Astrocyte (in vitro differentiated cells and primary cell): ENCODE results near the gene MYH13. TPM values are rescaled to one million over a fixed set of nuclear protein-coding genes. Genes with fewer than 3 reads are reported as not detected.

Experiments used
- DNase-seq: peaks from one replicate; pipeline ENCODE4 v3.0.0-alpha.2; 2010; ENCODE audit warnings: low read depth
- FAIRE-seq: peaks from 2 replicates; lab custom pipeline; 2011; peaks lifted over from hg19 to GRCh38; lab: Jason Lieb, UNC
- H2AFZ ChIP-seq: 2 replicates; pipeline ENCODE4 v1.6.0; 2012; ENCODE audit warnings: low read depth, low read length, inconsistent platforms
- H3K27ac ChIP-seq: 2 replicates; pipeline ENCODE4 v1.5.1; 2011; ENCODE audit warnings: low read depth, low read length, inconsistent platforms
- H3K27me3 ChIP-seq: 2 replicates; pipeline ENCODE4 v1.6.0; 2011; ENCODE audit warnings: low read length, inconsistent platforms; ENCODE audit not compliant: insufficient read depth
- H3K36me3 ChIP-seq: 2 replicates; pipeline ENCODE4 v1.5.1; 2011; ENCODE audit warnings: low read length, inconsistent platforms; ENCODE audit not compliant: insufficient read depth
- H3K4me1 ChIP-seq: 2 replicates; pipeline ENCODE4 v1.5.1; 2011; ENCODE audit warnings: low read length, inconsistent platforms; ENCODE audit not compliant: insufficient read depth
- H3K4me2 ChIP-seq: 2 replicates; pipeline ENCODE4 v1.6.0; 2012; ENCODE audit warnings: low read length, inconsistent platforms
- H3K4me3 ChIP-seq: 2 replicates; pipeline ENCODE4 v1.5.1; 2011; ENCODE audit warnings: low read depth, mild to moderate bottlenecking, low read length, inconsistent platforms; ENCODE audit not compliant: insufficient read depth
- H3K79me2 ChIP-seq: 2 replicates; pipeline ENCODE4 v1.6.0; 2012; ENCODE audit warnings: mild to moderate bottlenecking, low read length, inconsistent platforms; ENCODE audit not compliant: insufficient read depth
- H3K9ac ChIP-seq: 2 replicates; pipeline ENCODE4 v1.6.0; 2012; ENCODE audit warnings: mild to moderate bottlenecking, low read length, inconsistent platforms
- H3K9me3 ChIP-seq: 2 replicates; pipeline ENCODE4 v1.5.1; 2012; ENCODE audit warnings: low read depth, mild to moderate bottlenecking, low read length, inconsistent platforms; ENCODE audit not compliant: insufficient read depth
- H4K20me1 ChIP-seq: 2 replicates; pipeline ENCODE4 v1.6.0; 2012; ENCODE audit warnings: low read length, inconsistent platforms; ENCODE audit not compliant: insufficient read depth
- H3K27ac Mint-ChIP-seq: one replicate; pipeline ENCODE4 v1.8.0; 2021; ENCODE audit warnings: mild to moderate bottlenecking, mixed read lengths; ENCODE audit not compliant: unreplicated experiment
- H3K27me3 Mint-ChIP-seq: one replicate; pipeline ENCODE4 v1.8.0; 2021; ENCODE audit warnings: low read depth, mixed read lengths; ENCODE audit not compliant: unreplicated experiment
- H3K36me3 Mint-ChIP-seq: one replicate; pipeline ENCODE4 v1.8.0; 2021; ENCODE audit warnings: low read depth, mixed read lengths; ENCODE audit not compliant: unreplicated experiment
- H3K4me1 Mint-ChIP-seq: one replicate; pipeline ENCODE4 v1.8.0; 2021; ENCODE audit warnings: low read depth, mixed read lengths; ENCODE audit not compliant: unreplicated experiment
- H3K4me3 Mint-ChIP-seq: one replicate; pipeline ENCODE4 v1.8.0; 2021; ENCODE audit warnings: mild to moderate bottlenecking, moderate library complexity, mixed read lengths; ENCODE audit not compliant: unreplicated experiment
- H3K9me3 Mint-ChIP-seq: one replicate; pipeline ENCODE4 v1.8.0; 2021; ENCODE audit warnings: mild to moderate bottlenecking, mixed read lengths; ENCODE audit not compliant: unreplicated experiment
- CTCF ChIP-seq: IDR thresholded peaks from 2 replicates; pipeline ENCODE4 v1.5.1; 2011; ENCODE audit warnings: low read depth, mild to moderate bottlenecking, inconsistent platforms, low read length, moderate library complexity; ENCODE audit not compliant: insufficient read depth
- EZH2 ChIP-seq: IDR thresholded peaks from 2 replicates; pipeline ENCODE4 v1.6.1; 2012; ENCODE audit warnings: mild to moderate bottlenecking, low read length, inconsistent platforms; ENCODE audit not compliant: insufficient read depth
- total RNA-seq: library from RNA; stranded (reverse); gene quantifications from 2 replicates; pipeline ENCODE4 v1.2.1, GENCODE V29; 2021

The MYH13 gene
- total RNA-seq, 1 donor from 2014 or later: not detected

- Mint-ChIP-seq H3K36me3 (no peaks in the 10 kb centered on the region), H3K9me3 (peaks cover 10% of the 10 kb centered on the region), H3K27ac (no peak overlapping the region), H3K4me1 (peaks cover 12% of the 10 kb centered on the region), H3K4me3 (no peak overlapping the region), H3K27me3 (peaks cover under 1% of the 10 kb centered on the region)
- Histone ChIP-seq H3K9ac (no peak overlapping the region), H3K36me3 (no peaks in the 10 kb centered on the region), H4K20me1 (no peaks in the 10 kb centered on the region), H3K27me3 (no peaks in the 10 kb centered on the region), H3K4me2 (no peak overlapping the region), H3K4me3 (no peak overlapping the region), H3K27ac (no peak overlapping the region), H2AFZ (no peak overlapping the region), H3K4me1 (no peaks in the 10 kb centered on the region), H3K9me3 (no peaks in the 10 kb centered on the region), H3K79me2 (no peaks in the 10 kb centered on the region)
- FAIRE-seq: no peak
- TF ChIP-seq EZH2: no peak
- TF ChIP-seq CTCF: no peak
- no peak for DNase-seq
Measured at GRCh38 chr17:10266296-10266876, 106.4 kb downstream of the MYH13 start.

- Histone ChIP-seq H3K27ac (peak overlapping the region; percentile 5), H3K79me2 (no peaks in the 10 kb centered on the region), H3K4me2 (peak overlapping the region; percentile 9), H3K27me3 (no peaks in the 10 kb centered on the region), H4K20me1 (no peaks in the 10 kb centered on the region), H3K4me3 (peak overlapping the region; percentile 21), H3K9ac (peak overlapping the region; percentile 35), H2AFZ (no peak overlapping the region), H3K36me3 (no peaks in the 10 kb centered on the region), H3K9me3 (no peaks in the 10 kb centered on the region), H3K4me1 (no peaks in the 10 kb centered on the region)
- TF ChIP-seq EZH2: no peak
- no peak for TF ChIP-seq CTCF
- peaks cover 10% of the 10 kb centered on the region for H3K9me3 Mint-ChIP-seq
- H3K27ac Mint-ChIP-seq: peak overlapping the region; percentile 56
- FAIRE-seq (peak; percentile 32), DNase-seq (no peak)
- no peaks in the 10 kb centered on the region for H3K36me3 Mint-ChIP-seq
- peaks cover 2% of the 10 kb centered on the region for H3K27me3 Mint-ChIP-seq
- peaks cover 12% of the 10 kb centered on the region for H3K4me1 Mint-ChIP-seq
- H3K4me3 Mint-ChIP-seq: no peak overlapping the region
Measured at GRCh38 chr17:10265100-10265810, 107.6 kb downstream of the MYH13 start.

- H3K27ac Mint-ChIP-seq: no peak overlapping the region
Measured at GRCh38 chr17:10264051-10264450, 108.8 kb downstream of the MYH13 start.

More at GRCh38 chr17:10264051-10264450, 108.8 kb downstream of the MYH13 start:
- peaks cover 8% of the 10 kb centered on the region for H3K9me3 Mint-ChIP-seq
- FAIRE-seq (no peak), DNase-seq (no peak)
- no peak overlapping the region for H3K27ac ChIP-seq
- no peak overlapping the region for H2AFZ ChIP-seq
- H3K36me3 ChIP-seq: no peaks in the 10 kb centered on the region
- H3K36me3 Mint-ChIP-seq: no peaks in the 10 kb centered on the region
- H3K27me3 ChIP-seq: no peaks in the 10 kb centered on the region
- peaks cover 12% of the 10 kb centered on the region for H3K4me1 Mint-ChIP-seq
- H3K79me2 ChIP-seq: no peaks in the 10 kb centered on the region
- no peak overlapping the region for H3K9ac ChIP-seq
- no peak overlapping the region for H3K4me3 ChIP-seq
- H3K4me2 ChIP-seq: no peak overlapping the region
- no peak overlapping the region for H3K4me3 Mint-ChIP-seq
- H4K20me1 ChIP-seq: no peaks in the 10 kb centered on the region
- H3K27me3 Mint-ChIP-seq: peaks cover 4% of the 10 kb centered on the region
- no peaks in the 10 kb centered on the region for H3K4me1 ChIP-seq
- H3K9me3 ChIP-seq: no peaks in the 10 kb centered on the region
- TF ChIP-seq EZH2 (no peak), CTCF (no peak)
